IPS DF 19.7 (cell line): ENCODE data around the gene CSK.

Experiments used
- DNase-seq: peaks from one replicate; pipeline ENCODE4 v3.0.0-alpha.2; 2013; ENCODE audit warnings: low read depth, low spot score

CSK gene

GRCh38 chr15:74826364-74826819 is 44.5 kb downstream of the CSK start, which contains the start of gene CPLX3:
Gene CPLX3, plus strand, starts transcription at chr15:74826627. Its CDS starts 77 bp downstream, at chr15:74826704.
- no peak for DNase-seq

GRCh38 chr15:74826921-74827320 is 45.0 kb downstream of the CSK start:
- DNase-seq, result no peak

- DNase-seq, result no peak
These were observed 45.7 kb downstream of the CSK start for GRCh38 chr15:74827614-74828013.

- DNase-seq, result no peak
These were observed 47.0 kb downstream of the CSK start for GRCh38 chr15:74828835-74829234.

GRCh38 chr15:74829486-74829885 is 47.6 kb downstream of the CSK start:
- DNase-seq, result no peak

GRCh38 chr15:74829991-74830390 is 48.1 kb downstream of the CSK start:
- DNase-seq, result no peak

- DNase-seq, result no peak
These were observed 49.0 kb downstream of the CSK start for GRCh38 chr15:74830868-74831267.

- no peak for DNase-seq
These were observed 50.1 kb downstream of the CSK start for GRCh38 chr15:74831813-74832495.

- DNase-seq, result no peak
These were observed 50.9 kb downstream of the CSK start for GRCh38 chr15:74832826-74833225.

- DNase-seq, result no peak
These were observed 51.7 kb downstream of the CSK start for GRCh38 chr15:74833376-74834107.

GRCh38 chr15:74835312-74835823 is 53.5 kb downstream of the CSK start:
- peak; percentile 81 for DNase-seq

- no peak for DNase-seq
These were observed 55.0 kb downstream of the CSK start for GRCh38 chr15:74836846-74837245.

GRCh38 chr15:74837482-74838136 is 55.7 kb downstream of the CSK start:
- no peak for DNase-seq

- no peak for DNase-seq
These were observed 56.2 kb downstream of the CSK start for GRCh38 chr15:74838137-74838516.

- DNase-seq, result no peak
These were observed 57.1 kb downstream of the CSK start for GRCh38 chr15:74838746-74839525.

GRCh38 chr15:74839526-74840395 is 57.9 kb downstream of the CSK start:
- DNase-seq, result no peak

GRCh38 chr15:74840851-74841775 is 59.2 kb downstream of the CSK start:
- DNase-seq, result no peak

GRCh38 chr15:74841891-74842373 is 60.1 kb downstream of the CSK start:
- no peak for DNase-seq
